ENCODE measurements around the gene CEP63.

Gene CEP63

GRCh38 chr3:134606033-134607025, 120.5 kb downstream of the CEP63 start:
- H3K4me1 ChIP-seq (ENCODE audit: control insufficient read depth, insufficient read depth, low read length), result peaks cover 3% of the 10 kb centered on the region
- H3K27me3 ChIP-seq (ENCODE audit: control insufficient read depth, insufficient read depth, low read length), result no peaks in the 10 kb centered on the region
- H3K9ac ChIP-seq (ENCODE audit: low read depth, low read length), result no peak overlapping the region
- no peak overlapping the region for H3K4me3 ChIP-seq (ENCODE audit: low read depth, low read length)
- H3K9me3 ChIP-seq (ENCODE audit: control insufficient read depth, insufficient read depth, low read length), result no peaks in the 10 kb centered on the region
- no peaks in the 10 kb centered on the region for H3K36me3 ChIP-seq (ENCODE audit: control insufficient read depth, insufficient read depth, low read length)

GRCh38 chr3:134607054-134608022, 121.5 kb downstream of the CEP63 start:
- no peaks in the 10 kb centered on the region for H3K9me3 ChIP-seq (ENCODE audit: control insufficient read depth, insufficient read depth, low read length)
- no peaks in the 10 kb centered on the region for H3K27me3 ChIP-seq (ENCODE audit: control insufficient read depth, insufficient read depth, low read length)
- peaks cover 1% of the 10 kb centered on the region for H3K4me1 ChIP-seq (ENCODE audit: control insufficient read depth, insufficient read depth, low read length)
- H3K4me3 ChIP-seq (ENCODE audit: low read depth, low read length), result no peak overlapping the region
- H3K9ac ChIP-seq (ENCODE audit: low read depth, low read length), result no peak overlapping the region
- no peaks in the 10 kb centered on the region for H3K36me3 ChIP-seq (ENCODE audit: control insufficient read depth, insufficient read depth, low read length)

- H3K9ac ChIP-seq (ENCODE audit: low read depth, low read length), result no peak overlapping the region
- no peaks in the 10 kb centered on the region for H3K4me1 ChIP-seq (ENCODE audit: control insufficient read depth, insufficient read depth, low read length)
- H3K27me3 ChIP-seq (ENCODE audit: control insufficient read depth, insufficient read depth, low read length), result no peaks in the 10 kb centered on the region
- H3K9me3 ChIP-seq (ENCODE audit: control insufficient read depth, insufficient read depth, low read length), result no peaks in the 10 kb centered on the region
- no peaks in the 10 kb centered on the region for H3K36me3 ChIP-seq (ENCODE audit: control insufficient read depth, insufficient read depth, low read length)
- H3K4me3 ChIP-seq (ENCODE audit: low read depth, low read length), result no peak overlapping the region
These were observed 122.3 kb downstream of the CEP63 start for GRCh38 chr3:134608023-134608770.

GRCh38 chr3:134608771-134609435, 123.0 kb downstream of the CEP63 start:
- no peak overlapping the region for H3K9ac ChIP-seq (ENCODE audit: low read depth, low read length)
- no peaks in the 10 kb centered on the region for H3K9me3 ChIP-seq (ENCODE audit: control insufficient read depth, insufficient read depth, low read length)
- no peaks in the 10 kb centered on the region for H3K4me1 ChIP-seq (ENCODE audit: control insufficient read depth, insufficient read depth, low read length)
- H3K4me3 ChIP-seq (ENCODE audit: low read depth, low read length), result no peak overlapping the region
- H3K27me3 ChIP-seq (ENCODE audit: control insufficient read depth, insufficient read depth, low read length), result no peaks in the 10 kb centered on the region
- H3K36me3 ChIP-seq (ENCODE audit: control insufficient read depth, insufficient read depth, low read length), result no peaks in the 10 kb centered on the region

- no peaks in the 10 kb centered on the region for H3K36me3 ChIP-seq (ENCODE audit: control insufficient read depth, insufficient read depth, low read length)
- no peak overlapping the region for H3K9ac ChIP-seq (ENCODE audit: low read depth, low read length)
- no peaks in the 10 kb centered on the region for H3K27me3 ChIP-seq (ENCODE audit: control insufficient read depth, insufficient read depth, low read length)
- H3K4me1 ChIP-seq (ENCODE audit: control insufficient read depth, insufficient read depth, low read length), result no peaks in the 10 kb centered on the region
- no peaks in the 10 kb centered on the region for H3K9me3 ChIP-seq (ENCODE audit: control insufficient read depth, insufficient read depth, low read length)
- H3K4me3 ChIP-seq (ENCODE audit: low read depth, low read length), result no peak overlapping the region
These were observed 124.1 kb downstream of the CEP63 start for GRCh38 chr3:134609821-134610431.

- Histone ChIP-seq H3K9me3 (ENCODE audit: control insufficient read depth, insufficient read depth, low read length) (no peaks in the 10 kb centered on the region), H3K27me3 (ENCODE audit: control insufficient read depth, insufficient read depth, low read length) (no peaks in the 10 kb centered on the region), H3K36me3 (ENCODE audit: control insufficient read depth, insufficient read depth, low read length) (no peaks in the 10 kb centered on the region)
These were observed 124.9 kb downstream of the CEP63 start for GRCh38 chr3:134610432-134611385.

GRCh38 chr3:134611516-134611915, 125.7 kb downstream of the CEP63 start:
- H3K9ac ChIP-seq (ENCODE audit: low read depth, low read length), result no peak overlapping the region
- no peaks in the 10 kb centered on the region for H3K9me3 ChIP-seq (ENCODE audit: control insufficient read depth, insufficient read depth, low read length)
- H3K4me1 ChIP-seq (ENCODE audit: control insufficient read depth, insufficient read depth, low read length), result no peaks in the 10 kb centered on the region
- no peak overlapping the region for H3K4me3 ChIP-seq (ENCODE audit: low read depth, low read length)
- H3K27me3 ChIP-seq (ENCODE audit: control insufficient read depth, insufficient read depth, low read length), result no peaks in the 10 kb centered on the region
- no peaks in the 10 kb centered on the region for H3K36me3 ChIP-seq (ENCODE audit: control insufficient read depth, insufficient read depth, low read length)

More at GRCh38 chr3:134610432-134611385, 124.9 kb downstream of the CEP63 start:
- Histone ChIP-seq H3K9ac (ENCODE audit: low read depth, low read length) (no peak overlapping the region), H3K4me3 (ENCODE audit: low read depth, low read length) (no peak overlapping the region), H3K4me1 (ENCODE audit: control insufficient read depth, insufficient read depth, low read length) (no peaks in the 10 kb centered on the region)

- Histone ChIP-seq H3K4me3 (ENCODE audit: low read depth, low read length) (no peak overlapping the region), H3K36me3 (ENCODE audit: control insufficient read depth, insufficient read depth, low read length) (no peaks in the 10 kb centered on the region), H3K9me3 (ENCODE audit: control insufficient read depth, insufficient read depth, low read length) (no peaks in the 10 kb centered on the region), H3K27me3 (ENCODE audit: control insufficient read depth, insufficient read depth, low read length) (no peaks in the 10 kb centered on the region), H3K4me1 (ENCODE audit: control insufficient read depth, insufficient read depth, low read length) (peaks cover 3% of the 10 kb centered on the region), H3K9ac (ENCODE audit: low read depth, low read length) (no peak overlapping the region)
These were observed 127.2 kb downstream of the CEP63 start for GRCh38 chr3:134613006-134613520.

GRCh38 chr3:134614955-134615354, 129.1 kb downstream of the CEP63 start:
- peaks cover 5% of the 10 kb centered on the region for H3K4me1 ChIP-seq (ENCODE audit: control insufficient read depth, insufficient read depth, low read length)
- H3K27me3 ChIP-seq (ENCODE audit: control insufficient read depth, insufficient read depth, low read length), result no peaks in the 10 kb centered on the region
- no peaks in the 10 kb centered on the region for H3K36me3 ChIP-seq (ENCODE audit: control insufficient read depth, insufficient read depth, low read length)
- H3K9me3 ChIP-seq (ENCODE audit: control insufficient read depth, insufficient read depth, low read length), result no peaks in the 10 kb centered on the region
- H3K9ac ChIP-seq (ENCODE audit: low read depth, low read length), result no peak overlapping the region
- no peak overlapping the region for H3K4me3 ChIP-seq (ENCODE audit: low read depth, low read length)

- Histone ChIP-seq H3K36me3 (ENCODE audit: control insufficient read depth, insufficient read depth, low read length) (no peaks in the 10 kb centered on the region), H3K4me1 (ENCODE audit: control insufficient read depth, insufficient read depth, low read length) (peaks cover 5% of the 10 kb centered on the region), H3K27me3 (ENCODE audit: control insufficient read depth, insufficient read depth, low read length) (no peaks in the 10 kb centered on the region), H3K9me3 (ENCODE audit: control insufficient read depth, insufficient read depth, low read length) (no peaks in the 10 kb centered on the region), H3K4me3 (ENCODE audit: low read depth, low read length) (no peak overlapping the region), H3K9ac (ENCODE audit: low read depth, low read length) (no peak overlapping the region)
These were observed 129.9 kb downstream of the CEP63 start for GRCh38 chr3:134615743-134616142.
